ENCODE data around the gene CHAT.

The CHAT gene

DNA sequence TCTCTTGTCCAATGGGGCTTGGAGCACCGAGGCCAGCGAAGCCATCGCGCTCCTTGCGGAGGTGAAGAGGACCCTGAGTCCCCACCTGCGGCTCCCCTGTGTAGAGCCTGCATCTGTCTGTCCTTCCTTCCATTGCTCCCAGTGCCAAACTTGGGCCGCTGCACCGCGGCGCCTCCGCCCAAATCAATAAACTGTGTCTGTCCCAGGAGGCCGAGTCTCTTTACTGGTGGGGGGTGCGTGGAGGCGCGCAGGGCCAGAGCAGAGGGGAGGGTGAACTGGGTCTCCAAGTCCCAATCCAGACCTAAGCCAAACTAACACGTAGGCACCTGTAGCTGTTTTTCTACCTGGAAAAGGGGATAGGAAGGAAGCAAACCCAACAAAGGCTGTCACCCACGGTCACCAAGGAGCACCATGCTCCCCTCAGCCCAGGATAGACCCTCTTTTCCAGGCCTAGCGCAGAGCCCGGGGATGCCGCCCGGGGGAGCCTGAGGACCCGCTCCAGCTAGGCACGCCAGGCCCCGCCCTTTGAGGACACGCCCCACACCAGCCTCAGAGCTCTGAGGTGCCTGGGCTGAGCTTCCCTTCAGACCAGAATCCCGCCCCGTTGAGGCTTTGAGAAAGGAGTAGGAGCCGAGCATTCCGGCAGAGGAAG lies 1.2 kb upstream of the CHAT start:
- no peak for DNase-seq

DNA sequence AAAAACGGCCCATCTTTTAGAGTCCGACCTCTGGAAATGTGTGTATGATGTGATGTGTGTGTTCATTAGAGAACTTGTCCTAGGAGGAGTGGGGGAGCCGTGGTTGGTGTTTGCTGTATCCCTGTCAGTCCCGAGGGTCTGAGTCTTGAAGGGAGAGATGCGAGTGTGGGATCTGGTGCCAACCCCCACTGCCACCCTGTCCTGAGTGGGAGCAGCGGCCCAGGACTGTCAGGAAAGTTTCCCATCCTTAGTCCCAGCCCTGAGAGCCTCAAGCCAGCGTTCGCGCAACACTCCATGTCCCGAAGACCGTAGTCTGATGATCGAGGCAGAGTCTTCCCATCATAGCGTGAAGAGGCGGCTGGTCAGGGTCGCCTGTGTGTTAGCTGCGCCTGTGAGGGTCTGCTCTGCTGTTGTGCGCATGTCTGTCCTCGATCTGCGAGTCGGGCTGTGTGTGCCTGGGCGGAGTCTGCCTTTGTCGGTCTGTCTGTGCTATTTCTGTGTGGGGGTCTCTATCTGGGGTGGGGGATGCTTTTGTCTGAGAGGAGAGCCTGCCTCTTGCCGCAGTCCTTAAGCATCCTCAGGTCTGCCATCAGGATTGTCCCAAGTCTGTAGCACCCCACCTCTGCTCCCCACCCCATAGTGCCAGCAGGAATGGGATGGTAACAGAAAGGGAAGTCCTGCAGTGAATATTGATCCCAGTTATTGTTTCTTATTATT lies 514 bp upstream of the CHAT start:
- DNase-seq, result no peak

DNA sequence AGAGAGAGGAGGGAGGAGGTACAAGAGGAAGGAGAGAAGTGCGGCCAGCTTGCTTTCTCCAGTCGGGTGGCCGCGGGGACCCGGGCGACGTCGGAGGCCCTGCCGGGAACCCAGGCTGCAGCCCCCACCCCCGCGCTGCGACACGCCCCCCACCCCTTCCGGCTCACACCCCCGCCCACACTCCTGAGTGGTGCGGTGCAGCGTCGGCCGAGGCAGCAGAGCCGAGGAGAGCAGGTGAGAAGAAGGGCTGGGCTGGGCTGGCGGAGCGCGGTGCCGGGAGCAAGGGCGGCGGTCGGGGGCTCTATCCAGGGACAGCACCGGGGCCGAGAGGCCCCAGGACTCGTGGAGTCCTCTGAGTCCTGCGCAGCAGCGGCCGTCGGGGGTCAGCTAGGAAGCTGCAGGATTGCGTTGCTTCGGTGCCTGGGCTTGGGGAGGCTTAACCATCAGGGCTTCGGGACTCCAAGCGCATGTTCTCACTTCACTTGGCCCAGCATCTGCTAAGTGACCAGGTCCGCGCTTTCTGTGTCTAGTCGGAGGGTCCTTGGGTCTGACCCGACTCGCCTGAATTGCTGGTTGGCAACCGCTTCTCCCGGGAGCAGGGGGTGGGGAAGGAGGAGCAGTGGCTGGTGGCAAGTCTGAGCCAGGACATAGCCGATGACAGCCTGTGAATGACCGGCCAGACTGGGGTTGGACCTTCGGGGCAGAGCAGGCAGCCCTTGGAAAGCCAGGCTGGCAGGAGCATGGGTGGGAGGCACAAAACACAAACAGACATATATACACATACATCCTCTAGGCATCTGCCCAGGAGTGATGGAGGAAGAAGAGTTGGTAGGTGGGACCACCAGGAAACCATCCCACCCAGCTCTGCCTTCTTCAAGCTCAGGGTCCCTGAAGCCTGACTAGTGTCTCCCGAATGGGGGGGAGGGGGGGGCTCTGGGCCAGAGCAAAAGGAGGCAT lies 683 bp downstream of the CHAT start:
- no peak for DNase-seq

DNA sequence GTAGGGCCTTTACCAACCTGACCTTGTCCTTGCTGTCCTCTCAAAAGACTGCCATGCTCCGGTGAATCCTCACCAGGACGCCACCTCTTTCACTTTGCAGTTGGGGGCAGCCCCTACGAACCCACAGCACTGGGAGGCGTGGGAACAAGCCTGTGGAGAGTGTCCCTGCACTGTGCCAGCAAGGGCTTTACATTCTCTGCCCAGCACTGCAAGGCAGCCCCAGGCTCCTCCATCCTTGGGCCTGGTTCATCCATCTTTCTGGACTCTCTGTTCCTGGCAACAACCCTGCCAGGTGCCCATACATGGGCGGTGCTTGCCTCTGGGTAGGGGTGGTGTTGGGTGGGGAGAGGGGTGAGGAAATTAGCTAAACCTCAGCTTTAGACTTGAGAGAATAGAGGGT lies 1.4 kb downstream of the CHAT start:
- no peak for DNase-seq

DNA sequence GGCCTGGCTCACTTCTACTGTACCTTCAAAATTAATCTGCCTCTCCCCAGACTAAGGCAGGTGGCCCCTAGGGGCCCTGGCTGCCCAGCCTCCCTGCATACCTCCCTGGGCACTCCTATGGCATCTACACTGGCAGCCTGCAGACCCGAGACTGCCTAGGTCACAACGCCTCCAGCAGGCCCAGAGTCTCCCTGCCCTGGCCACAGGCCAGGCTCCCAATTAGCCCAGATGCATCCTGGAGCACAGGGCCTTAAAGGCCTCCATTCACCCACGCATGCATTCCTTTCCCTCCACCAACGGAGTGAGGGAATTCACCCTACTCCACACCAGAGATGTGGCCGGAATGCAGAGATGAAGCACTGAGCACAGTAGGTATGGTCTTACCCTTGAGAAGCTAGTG lies 1.9 kb downstream of the CHAT start:
- no peak for DNase-seq

DNA sequence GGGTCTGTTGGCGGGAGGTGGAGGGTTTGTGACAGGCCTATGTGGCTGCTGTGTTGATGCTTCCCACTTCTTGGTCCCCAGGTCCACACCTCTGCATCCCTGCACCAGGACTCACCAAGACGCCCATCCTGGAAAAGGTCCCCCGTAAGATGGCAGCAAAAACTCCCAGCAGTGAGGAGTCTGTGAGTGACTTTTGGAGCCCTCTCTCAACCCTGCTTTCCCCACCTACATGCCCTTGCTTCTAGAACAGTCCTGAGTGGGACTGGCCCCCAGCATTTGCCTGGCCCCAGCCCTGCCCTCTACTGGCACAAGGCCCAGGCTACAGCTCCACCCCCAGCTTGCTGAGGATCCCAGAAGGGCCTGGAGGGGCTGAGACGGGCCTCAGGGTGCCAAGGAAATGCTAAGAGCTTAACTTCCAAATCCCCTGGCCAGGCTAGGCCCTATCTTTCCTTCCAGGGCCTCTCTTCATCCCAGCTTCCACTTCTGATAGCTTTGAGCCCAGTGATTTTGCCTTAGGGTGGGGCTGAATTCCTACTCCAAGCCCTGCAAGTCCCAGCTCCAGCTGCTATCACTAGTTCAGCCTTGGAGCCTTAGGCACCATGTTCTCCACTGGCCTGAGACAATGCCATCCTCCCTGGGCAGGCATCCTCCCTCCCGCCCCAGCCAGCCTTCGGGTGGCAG lies 2.7 kb downstream of the CHAT start:
- no peak for DNase-seq

DNA sequence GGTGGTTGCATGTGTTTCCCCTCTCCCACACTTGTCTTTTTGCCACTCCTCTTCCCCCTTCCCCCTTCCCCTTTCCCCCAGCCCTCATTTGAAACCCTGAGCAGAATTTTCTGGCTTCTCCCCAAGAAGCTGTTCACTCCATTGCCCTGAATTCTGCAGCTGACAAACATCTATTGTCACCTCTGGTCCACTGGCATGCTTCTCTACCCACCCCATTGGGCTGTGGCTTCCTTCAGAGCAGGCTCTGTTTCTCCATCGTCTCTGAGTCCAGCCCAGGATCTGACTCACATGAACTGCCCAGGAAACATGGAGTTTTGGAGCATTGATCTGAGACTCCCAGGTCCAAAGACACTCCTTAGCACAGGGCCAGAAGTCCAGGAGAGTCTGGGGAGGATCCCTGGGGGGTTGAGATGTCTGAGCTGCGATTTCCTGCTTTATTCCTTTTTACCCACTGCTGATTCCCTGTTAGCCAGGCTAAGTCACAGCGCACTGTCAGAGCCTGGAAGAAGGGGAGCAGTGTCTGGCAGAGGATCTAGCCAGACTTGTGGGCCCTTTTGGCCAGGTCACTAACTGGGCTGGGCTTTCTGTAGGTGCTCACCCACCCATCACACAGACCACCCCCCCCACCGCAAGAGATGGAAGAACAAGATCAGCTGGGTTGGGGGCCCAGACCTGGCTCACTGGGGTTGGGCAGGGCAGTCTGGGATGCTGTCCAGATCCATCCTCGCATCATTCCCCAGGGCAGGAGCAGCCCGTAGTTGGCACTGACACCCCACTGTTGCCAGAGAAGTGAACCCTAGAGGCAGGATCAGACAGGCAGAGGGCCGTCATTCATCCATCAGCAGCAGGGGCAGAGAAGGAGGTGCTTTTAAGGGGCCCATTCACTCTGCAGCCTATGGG lies 3.5 kb downstream of the CHAT start:
- DNase-seq, result no peak

DNA sequence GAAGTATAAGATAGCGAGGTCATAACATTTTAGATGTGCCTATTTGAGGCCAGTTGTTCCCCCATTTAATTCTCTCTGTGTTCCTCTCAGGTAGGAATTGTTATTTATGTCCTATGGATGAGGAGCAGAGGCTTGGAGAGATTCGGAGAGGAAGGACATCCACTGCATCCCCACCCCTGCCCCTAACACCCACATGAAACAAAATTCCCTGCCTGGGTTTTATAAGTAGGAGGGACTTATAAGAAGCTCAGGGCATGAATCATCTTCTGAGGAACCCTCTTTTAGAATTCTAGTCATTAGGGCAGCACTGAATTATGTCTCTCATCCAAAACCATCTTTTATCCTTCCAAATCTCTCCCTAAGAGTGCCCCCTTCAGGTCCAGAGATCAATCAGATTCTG lies 5.0 kb downstream of the CHAT start:
- DNase-seq, result no peak

DNA sequence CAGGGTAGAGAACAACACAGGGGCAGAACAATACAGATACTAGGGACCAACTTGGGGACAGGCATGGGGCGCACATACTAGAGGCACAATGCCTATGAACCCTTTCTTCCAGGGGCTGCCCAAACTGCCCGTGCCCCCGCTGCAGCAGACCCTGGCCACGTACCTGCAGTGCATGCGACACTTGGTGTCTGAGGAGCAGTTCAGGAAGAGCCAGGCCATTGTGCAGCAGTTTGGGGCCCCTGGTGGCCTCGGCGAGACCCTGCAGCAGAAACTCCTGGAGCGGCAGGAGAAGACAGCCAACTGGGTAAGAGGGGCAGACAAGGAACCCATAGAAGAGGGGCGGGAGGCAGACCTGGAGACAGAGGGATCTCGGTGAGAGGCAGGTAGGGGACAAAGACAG lies 5.8 kb downstream of the CHAT start:
- no peak for DNase-seq

DNA sequence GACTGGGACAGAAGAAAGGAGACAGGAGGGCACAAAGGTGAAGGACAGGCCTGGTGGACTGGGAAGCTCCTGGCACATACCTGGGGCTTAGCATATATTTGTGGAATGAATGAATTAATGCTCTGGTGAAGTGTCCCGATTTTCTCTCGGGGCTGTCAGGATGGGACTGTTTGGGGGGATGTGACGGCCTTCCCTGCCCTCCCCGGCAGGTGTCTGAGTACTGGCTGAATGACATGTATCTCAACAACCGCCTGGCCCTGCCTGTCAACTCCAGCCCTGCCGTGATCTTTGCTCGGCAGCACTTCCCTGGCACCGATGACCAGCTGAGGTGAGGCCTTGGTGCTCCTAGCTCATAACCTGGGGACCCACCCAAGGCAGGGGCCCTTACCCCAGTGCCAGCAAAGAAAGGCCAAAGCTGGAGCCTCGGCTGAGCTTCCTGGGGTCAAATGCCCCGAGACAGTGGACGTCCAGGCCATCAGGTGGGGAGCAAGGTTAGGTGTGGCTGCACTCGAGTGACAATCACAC lies 6.5 kb downstream of the CHAT start:
- no peak for DNase-seq

DNA sequence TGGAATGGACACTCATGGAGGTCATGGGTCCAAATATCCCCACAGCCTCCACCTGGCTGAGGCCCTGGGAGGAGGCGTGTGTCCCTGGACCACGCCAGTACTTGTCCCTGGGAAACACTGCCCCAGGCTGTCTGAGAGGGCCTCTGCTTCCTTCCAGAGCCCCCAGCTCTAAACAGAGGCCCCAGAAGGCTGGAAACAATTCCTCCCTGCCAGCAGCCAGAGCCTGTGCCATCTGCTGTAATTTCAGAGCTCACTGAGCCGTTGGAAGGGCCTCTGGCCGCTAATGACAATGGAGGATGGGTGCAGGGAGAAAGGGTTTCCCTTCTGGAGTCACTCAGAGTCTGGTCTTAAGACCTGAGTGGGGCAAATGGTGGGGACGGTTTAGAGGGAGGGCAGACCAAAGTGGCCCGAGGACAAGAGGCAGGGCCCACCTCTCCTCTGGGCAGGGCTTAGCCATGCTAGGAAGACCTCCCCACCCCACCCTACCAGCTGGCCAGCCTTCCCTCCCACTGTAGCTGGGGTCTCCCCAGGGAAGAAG lies 7.1 kb downstream of the CHAT start:
- no peak for DNase-seq

DNA sequence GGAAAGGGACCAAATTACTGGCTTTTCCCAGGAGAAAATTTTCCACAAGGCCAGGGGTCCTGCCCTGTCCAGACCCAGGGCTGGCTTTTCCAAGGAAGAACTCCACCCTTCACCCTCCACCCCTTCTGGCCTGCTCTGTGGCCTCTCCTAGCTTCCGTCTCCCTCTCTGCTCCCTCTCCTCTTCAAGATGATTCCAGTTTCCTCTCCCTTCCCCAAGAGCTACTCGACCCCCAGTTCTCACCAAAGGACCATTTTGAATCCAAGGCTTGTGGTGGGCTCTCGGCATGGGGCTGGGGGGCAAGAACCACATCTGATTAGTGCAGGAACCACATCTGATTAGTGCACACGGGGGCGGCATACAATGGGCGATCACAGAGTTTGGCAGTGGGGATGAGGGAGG lies 7.7 kb downstream of the CHAT start:
- DNase-seq, result no peak

DNA sequence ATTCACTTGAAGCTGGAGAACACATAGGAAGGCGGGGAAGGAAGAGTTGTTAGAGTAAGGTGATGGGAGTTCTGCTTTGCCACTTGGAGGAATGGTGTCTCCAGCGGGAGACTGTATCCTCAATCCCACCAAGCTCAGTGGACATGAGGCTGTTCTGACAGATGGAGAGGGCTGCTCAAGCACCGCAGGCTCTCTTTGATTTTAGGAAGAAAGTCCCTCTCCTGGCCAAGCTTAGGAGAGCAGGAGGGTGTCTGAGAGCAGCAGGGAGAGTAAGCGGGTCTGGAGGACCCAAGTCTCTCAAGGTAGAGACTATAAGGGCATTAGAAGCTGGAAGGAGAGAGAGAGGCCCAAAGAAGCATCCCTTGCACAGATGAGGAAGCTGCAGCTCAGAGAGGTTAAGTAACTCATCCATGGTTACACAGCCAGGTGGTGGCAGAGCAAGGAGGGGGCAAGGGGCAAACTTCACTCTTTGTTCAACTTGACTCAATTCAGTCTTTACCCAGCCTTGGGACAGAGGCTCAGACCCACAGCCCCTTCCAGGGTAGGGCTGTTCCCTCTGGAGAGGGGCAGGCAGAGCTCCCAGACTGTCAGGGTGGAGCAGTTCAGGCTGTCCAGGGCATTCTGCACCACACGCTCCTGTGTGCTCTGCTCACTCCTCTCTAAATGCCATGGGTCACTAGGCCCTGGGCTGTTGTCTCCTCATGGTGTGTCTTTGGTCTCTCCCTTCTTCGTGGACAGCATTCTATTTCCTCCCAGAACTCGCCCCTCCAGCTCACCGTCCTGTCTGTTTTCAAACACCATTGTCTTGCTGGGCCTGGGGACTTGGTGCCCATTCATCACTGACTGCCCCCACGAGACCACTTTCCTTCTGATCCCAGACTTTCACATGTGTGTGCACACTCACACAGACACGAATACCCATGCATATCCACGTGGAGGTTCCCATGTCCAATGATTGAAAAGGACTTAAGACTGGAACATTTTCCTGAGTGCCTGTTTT lies 8.9 kb downstream of the CHAT start:
- DNase-seq, result no peak

DNA sequence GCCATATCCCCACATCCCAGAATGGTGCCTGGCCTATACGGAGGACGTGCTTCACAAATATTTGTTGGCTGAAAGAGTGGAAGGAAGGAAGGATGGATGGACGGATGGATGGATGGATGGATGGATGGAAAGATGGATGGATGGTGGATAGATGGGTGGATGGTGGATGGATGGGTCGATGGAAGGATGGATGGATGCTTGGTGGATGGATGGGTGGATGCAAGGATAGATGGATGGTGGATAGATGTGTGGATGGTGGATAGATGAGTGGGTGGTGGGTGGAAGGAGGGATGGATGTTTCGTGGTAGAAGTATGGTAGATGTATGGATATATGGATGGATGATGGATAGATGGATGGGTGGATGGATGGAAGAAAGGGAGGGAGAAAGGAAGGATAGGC lies 10.8 kb downstream of the CHAT start:
- DNase-seq, result no peak

DNA sequence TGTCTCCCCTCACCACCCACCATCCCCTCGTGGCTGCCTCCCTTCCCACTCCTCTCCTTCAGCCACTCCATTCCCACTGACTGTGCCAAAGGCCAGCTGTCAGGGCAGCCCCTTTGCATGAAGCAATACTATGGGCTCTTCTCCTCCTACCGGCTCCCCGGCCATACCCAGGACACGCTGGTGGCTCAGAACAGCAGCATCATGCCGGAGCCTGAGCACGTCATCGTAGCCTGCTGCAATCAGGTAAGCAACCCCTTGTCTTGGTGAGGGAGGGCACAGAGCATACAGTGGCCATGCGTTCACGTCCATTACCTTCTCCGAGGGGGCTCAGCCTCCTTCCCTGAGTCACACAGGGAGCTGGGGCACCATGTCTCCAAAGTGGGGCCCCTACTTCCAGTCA lies 11.6 kb downstream of the CHAT start:
- DNase-seq, result no peak

DNA sequence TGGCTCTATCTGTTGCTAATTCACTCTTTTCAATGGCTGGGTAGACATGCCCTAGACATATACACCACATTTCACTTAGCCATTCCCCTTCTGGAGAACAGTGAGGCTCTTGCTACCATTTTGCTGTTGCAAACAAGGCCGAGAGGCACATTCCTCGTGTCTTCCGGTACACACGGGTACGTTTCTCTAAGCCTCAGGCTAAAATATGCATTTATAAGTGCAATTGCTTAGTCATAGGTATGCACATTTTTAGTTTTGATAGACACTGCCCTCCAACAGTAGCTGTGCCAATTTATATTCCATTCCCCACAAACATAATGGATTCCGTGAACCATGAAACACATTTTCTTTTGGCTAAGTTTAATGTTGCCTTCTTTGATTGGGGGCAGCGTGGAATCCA lies 13.2 kb downstream of the CHAT start:
- no peak for DNase-seq

DNA sequence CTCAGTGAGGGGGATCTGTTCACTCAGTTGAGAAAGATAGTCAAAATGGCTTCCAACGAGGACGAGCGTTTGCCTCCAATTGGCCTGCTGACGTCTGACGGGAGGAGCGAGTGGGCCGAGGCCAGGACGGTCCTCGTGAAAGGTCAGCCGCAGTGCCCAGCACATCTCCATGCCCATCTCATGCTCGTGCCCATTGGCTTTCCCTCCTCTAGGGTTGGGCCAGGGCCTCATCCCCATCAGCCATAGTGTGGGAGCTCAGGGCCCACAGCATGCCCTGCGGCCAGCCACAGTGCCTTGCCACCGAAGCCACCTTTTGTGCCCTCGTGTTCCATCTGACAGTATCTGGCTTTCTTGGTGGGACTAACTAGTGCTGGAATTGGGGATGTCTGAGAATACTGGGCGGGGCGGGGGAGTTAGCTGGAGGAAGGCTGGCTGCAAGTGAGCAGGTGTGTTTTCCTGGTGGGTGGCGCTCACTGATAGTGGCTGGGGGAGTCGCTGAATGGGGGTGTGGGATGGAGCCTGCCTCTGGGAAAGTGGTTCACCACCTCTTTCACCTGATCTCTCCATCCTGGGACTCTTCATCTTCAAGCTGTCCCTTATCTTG lies 13.9 kb downstream of the CHAT start:
- DNase-seq, result no peak

DNA sequence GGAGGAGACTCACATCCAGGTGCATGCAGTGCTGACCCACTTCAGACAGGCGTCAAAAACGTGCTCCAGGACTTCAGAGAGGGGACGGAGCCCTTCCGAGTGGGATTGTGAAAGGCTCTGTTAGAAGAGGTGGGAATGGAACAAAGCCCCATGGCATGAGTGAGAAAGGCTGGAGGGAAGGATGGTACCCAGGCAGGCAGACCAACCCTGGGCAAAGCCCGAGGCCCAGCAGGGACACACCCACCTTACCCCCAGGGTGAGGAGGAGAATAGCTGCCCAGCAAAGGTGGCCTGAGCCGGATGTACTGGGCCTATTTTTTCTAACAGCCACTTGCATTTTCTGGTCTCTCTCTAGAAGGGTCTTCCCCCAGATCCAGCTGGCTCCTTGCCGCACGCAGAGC lies 14.8 kb downstream of the CHAT start:
- no peak for DNase-seq

DNA sequence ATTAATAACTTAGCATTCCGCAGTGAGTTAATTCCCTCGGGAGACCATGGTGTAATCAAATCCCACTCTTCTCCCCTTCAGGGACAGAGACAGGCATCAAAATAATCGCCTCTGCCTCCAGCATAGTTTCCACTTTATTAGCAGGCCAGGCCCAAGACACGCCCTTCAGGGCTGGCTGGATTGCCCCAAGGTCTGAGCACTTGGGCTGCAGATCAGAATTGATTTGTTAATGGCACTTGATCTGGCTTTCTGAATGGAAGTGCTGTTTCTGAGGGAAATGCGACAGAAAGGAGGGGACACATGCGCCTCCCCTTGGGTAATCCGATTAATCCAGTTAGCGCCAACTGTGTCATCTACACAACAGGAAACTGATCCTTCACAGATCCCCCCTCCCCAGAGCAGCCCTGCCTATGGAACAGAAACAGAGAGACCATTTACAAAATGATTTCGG lies 15.6 kb downstream of the CHAT start:
- no peak for DNase-seq

DNA sequence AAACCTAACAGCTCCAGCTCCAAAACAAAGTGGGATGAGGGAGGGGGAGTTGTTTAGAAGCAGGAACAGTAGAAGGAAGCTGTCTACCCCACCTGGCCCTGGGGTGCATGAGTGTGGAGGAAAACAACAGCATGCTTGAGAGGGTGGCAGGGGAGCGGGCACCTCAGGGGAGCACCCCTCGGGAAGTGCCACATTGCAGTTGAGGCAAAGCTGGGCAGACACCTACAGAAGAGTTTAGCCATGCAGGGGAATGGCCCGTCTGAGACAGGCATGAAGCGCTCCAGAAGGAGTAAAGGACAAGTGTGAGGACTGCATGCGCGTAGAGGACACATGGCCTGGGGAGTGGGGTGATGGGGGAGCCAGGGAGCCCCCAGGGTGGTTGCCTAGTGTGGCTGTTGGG lies 18.1 kb downstream of the CHAT start:
- DNase-seq, result no peak

Data from NCI-H2029 treated with DMSO at 0.1 percent for 48 hours (cell line).